ENCODE measurements around the gene GPRC5D.

Gene GPRC5D

DNA sequence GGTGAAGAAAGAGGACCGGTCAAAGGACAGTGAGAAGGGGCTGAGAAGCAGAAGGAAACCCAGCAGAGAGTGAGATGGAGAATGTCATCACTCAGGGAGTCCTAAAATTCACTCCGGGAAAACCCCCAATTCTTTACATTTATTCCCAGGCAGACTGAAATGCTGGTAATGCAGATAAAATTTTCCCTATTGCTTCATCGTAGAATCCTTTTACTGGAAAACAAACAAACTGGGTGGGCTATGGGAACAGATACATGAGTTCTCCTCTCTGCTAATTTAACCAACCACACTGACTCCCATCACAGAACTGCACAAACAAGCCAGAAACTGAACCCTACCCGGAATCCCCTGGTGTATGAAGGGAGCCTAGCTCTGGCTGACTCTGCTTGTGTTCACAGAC lies 27.2 kb upstream of the GPRC5D start:
- no peak for DNase-seq

- no peak for DNase-seq
These were observed 25.3 kb upstream of the GPRC5D start for GRCh38 chr12:12977231-12977630.

DNA sequence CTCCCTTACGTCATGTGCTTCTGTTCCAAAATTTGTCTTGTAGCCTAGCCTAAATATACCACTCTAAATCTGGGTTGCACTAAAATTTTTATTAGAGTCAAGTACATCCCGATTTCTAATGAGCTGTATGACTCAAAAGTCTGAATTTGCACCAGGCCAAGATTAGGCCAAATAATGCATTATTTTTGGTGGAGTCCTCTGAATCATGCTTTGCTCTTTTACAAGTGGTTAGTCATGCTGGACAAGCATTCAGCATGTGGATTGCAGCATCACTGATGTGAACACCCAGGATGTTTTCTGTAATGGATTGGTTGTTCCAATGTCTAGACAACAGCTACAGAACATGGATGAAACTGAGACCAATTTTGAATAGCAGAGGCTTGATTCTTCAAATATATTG lies 24.4 kb upstream of the GPRC5D start:
- DNase-seq = no peak

GRCh38 chr12:12975322-12976077 lies 23.5 kb upstream of the GPRC5D start:
- DNase-seq = no peak

GRCh38 chr12:12974211-12974610 lies 22.2 kb upstream of the GPRC5D start:
- DNase-seq = no peak

DNA sequence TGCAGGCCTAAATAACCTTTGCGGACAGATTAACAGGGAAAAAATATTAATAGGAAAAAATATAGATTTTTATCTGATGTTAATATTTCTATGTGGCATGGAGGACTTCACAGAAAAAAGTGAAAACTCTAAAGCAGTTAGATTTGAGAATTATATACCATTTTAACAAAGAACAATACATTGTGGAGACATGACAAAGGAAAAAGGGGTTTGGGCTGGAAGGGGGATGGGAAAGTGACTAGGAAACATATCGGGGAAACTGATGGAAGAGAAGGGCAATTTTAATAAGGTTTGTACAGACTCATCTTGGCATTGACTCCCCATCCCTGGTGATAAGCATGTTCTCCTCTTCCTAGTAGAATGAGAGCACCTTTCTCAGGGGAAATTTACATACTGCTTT lies 21.0 kb upstream of the GPRC5D start:
- no peak for DNase-seq

GRCh38 chr12:12965836-12966235 lies 13.9 kb upstream of the GPRC5D start:
- DNase-seq = no peak

DNA sequence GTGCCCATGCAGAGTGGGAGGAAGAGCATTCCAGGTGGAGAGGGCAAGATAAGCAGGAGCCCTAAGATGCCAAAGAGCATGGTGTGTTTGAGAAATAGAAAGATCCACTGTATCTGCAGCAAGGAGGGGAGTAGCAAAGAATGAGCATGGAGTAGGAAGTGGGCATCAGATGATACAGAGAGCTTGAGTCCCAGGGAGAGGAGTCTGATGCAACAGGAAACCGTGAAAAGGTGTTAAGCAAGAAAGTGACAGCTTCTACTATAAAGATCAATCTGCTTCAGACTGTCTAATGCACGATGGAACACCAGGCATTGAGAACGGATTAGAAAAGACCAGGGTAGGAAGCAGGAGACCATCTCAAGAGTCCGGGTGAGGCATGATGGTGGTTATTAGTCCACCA lies 12.3 kb upstream of the GPRC5D start:
- no peak for DNase-seq

- DNase-seq = no peak
These were observed 8.8 kb upstream of the GPRC5D start for GRCh38 chr12:12960639-12961209.

DNA sequence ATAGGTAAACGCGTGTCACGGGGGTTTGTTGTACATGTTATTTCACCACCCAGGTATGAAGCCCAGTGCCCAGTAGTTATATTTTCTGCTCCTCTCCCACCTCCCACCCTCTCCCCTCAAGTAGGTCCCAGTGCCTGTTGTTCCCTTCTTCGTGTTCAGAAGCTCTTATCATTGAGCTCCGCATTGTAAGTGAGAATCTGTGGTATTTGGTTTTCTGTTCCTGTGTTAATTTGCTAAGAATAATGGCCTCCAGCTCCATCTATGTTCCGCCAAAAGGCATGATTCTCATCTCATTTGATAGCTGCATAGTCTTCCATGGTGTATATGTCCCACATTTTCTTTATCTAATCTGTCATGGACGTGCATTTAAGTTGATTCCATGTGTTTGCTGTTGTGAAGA lies 6.9 kb upstream of the GPRC5D start:
- DNase-seq = no peak

DNA sequence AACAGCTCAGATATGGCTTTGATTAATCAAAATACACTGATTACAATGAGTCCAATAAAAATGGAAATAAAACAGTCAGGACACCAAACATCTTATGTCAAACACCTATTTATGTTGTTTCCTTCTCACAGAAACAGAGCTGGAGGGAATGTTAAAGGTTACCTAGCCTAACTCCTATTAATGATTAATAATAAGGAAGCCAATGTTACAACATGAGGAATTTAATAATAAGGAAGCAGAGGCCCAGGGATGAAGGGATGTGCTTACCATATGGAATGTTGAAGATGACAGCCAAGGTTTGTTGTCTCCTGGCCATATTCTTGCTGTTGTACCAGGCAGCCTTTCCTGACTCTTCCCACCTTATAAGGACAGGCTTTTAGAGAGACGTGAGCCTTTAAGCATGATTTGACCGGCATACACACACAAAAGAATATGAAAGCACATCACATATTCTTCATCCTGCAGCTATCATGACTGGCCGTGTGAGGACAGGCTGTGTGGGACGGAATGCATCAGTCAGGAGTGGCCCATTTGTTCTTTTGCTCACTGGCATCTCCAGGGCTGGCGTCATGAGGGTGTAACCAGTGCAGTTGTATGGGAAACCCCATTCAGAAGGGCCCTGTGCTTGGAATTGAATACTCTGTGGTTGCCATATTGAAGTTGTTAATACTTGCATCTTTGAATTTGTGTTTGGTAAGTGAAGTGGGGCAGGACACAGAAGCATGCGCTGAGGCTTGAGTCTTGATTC lies 3.1 kb upstream of the GPRC5D start:
- DNase-seq = no peak

- DNase-seq = no peak
These were observed 2.4 kb upstream of the GPRC5D start for GRCh38 chr12:12954356-12954755.

DNA sequence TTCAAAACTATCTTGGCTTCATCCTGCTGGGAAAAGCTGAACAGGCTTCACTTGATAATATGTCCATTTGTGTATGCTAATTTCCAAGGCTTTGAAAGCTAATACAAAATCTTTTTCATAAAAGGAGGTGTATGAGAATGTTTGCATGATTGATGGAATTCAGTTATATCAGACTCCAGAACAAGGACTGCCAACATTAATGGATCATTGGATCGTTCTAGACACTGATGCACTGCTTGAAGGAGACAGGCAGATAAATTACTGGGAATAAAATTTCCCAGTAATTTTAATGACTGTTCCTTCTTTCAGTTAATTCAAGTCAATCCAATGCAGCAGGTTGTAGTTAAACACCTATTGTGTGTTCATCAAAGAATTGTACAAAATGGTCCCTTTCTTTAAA lies 466 bp downstream of the GPRC5D start:
- DNase-seq = no peak

GRCh38 chr12:12947902-12948301 lies 4.1 kb downstream of the GPRC5D start:
- DNase-seq = no peak

DNA sequence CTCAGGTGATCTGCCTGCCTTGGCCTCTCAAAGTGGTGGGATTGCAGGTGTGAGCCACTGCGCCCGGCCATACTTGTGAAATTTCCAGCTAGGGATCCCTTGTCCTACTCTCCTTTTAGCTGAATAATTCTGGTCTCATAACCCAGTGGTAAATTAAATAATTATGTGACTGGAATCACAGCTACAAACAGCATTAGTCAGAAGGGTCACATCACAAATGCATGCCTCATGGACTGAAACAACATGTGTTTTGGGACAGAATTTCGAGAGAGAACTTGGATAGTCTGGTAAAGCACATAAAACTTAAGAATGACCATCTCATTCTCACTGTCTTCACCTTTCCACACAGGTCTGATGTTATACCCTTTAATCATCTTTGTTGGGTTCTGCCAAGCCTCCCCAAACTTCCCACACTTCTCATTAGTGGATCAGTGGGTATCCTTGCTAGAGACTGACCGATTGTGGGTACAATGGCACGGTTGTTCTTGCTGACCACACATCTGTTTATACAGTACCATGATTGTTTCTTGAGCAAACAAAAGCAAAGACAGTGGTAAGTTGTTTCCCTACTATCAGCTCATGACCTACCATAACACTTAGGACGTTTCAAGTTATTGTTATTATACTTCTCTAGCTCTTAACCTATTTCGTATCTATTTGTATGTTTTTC lies 5.1 kb downstream of the GPRC5D start:
- no peak for DNase-seq

- DNase-seq = no peak
These were observed 6.4 kb downstream of the GPRC5D start for GRCh38 chr12:12945591-12945990.

- no peak for DNase-seq
These were observed 8.2 kb downstream of the GPRC5D start for GRCh38 chr12:12943586-12944260.

DNA sequence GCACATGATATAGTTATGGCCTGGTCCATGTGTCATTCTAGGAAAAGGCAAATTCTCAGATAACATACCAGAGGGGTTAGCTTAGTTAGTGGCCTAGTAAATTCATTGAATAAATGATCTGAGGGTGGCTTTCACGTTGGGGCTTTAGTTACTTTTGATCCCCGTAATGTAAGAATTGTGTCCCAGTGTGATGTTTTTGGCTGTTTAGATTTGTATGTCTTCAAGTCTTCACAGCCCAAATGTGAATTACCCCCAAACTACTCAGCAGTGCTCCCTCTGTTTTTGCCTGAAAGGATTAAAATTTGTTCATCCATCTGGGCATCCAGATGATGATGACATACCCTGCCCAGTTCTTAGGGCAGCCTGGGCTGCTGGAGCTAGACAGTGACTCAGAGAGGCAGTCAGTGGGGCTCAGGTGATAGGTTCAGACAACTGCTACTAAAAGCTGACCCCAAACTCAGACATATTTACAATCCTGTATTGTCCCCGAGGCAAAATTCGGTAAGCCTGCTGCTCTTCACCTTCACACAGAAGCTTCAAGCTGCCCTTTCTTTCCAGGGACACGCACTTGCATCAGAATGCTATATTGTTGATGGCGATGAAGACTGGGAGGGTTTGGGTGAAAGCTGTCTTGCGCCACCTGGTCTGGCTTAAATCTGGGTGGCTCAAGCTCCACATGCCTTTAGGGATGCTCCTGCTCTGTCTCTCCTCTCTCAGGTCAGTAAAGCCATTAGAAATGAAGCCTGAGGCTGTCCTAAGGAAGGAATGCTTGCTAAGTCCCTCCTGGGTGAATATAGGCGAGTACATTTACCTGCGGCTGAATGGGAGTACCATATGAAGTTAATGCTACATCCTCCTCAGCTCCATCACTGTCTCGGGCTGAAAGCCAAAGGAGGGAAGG lies 10.3 kb downstream of the GPRC5D start:
- DNase-seq = no peak

DNA sequence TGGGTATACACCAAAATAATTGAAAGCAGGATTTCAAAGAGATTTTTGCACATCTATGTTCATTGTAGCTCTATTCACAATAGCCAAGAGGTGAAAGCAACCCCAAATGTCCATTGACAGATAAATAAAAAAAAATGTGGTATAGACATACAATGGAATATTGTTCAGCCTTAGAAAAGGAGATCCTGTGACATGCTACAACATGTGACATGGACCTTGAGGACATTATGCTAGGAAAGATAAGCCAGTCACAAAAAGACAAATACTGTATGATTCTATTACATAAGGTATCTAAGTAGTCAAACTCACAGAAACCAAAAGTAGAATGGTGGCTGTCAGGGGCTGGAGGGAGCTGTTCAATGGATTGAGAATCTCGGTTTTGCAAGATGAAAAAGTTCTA lies 12.1 kb downstream of the GPRC5D start:
- DNase-seq = no peak

DNA sequence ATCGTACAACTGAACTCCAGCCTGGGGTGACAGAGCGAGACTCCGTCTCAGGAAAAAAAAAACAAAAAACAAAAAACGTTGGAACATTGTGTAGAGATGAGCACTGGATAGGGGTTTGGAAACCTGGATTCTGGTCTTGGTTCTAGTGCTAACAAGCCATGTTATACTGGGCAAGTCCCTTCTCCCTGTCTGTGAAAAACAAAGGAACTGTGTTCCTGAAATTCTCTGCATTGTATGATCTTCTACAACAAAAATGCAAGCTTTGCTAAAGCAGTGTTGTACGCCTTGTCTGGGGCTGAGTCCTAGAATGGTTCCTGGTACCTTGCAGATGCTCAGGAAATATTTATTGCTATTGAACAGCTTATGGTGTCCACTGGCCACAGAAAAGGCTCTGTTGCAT lies 13.4 kb downstream of the GPRC5D start:
- DNase-seq = no peak

- DNase-seq = no peak
These were observed 14.9 kb downstream of the GPRC5D start for GRCh38 chr12:12936983-12937491.

- DNase-seq = no peak
These were observed 17.4 kb downstream of the GPRC5D start for GRCh38 chr12:12934556-12934955.

Data from NCI-H1436 treated with DMSO at 0.1 percent for 48 hours (cell line).